AG08396 (cell line): ENCODE results near the gene FAM181A.

Experiments used
- DNase-seq: peaks from one replicate; pipeline ENCODE4 v3.0.0; 2012; ENCODE audit warnings: low spot score, mixed read lengths

Gene FAM181A

DNA sequence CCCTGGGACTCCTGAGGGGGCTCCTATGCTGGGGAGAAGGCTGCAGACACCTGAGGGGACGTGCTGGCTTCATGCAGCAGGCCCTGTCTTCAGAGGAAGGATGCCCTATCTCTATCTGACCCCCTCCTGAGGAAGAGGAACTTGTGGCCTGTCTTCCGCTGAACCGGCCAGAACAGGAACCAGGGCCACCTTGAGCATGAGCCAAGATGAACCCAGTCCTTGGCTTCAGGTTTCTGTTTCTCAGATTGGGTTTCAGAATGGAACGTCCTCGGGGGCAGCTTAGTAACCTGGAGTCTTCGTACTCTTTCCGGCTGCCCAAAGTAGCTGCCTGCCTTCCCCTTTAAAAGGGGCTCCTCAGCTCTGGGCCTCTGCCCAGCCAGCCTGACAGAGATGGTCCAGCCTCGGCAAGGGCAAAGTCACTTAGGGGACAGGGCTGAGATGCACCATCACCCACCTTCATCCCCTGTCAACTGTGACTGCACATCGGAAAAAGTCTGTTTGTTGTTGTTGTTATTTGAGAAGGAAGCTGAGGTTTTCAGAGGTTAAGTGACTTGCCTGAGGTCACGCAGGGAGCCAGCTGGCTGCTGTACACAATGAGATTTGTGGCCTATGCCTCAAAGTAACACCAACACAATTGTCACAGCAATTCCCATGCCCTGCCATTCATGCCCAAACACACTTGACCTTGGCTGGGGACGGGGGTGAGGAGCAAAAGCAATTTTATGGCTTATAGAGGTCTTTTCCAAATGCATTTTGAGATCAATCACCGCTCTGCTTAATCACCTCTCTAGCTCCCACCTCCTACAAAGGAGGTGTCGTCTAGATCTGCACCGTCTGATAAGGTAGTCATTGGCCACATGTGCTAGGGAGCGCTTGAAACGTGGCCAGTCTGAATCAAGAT lies 35.8 kb downstream of the FAM181A start:
- DNase-seq, result no peak

DNA sequence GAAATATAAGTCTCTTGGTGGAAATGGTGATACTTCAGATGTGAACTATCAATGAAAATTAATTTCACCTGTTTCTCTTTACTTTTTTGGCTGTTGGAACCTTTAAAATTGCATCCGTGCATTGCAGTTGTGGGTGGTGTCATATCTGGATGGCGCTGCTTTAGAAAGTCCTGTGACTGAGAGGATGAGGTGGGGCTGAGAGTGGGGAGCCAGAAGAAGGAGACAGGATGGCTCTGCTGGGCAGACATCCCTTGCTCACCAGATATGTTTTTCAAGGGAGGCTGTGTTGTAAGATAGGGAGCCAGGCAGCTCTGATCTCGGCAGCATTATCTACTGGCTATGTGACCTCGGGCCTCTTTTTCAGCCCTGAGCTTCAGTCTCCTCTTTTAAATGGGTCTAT lies 36.5 kb downstream of the FAM181A start:
- no peak for DNase-seq

DNA sequence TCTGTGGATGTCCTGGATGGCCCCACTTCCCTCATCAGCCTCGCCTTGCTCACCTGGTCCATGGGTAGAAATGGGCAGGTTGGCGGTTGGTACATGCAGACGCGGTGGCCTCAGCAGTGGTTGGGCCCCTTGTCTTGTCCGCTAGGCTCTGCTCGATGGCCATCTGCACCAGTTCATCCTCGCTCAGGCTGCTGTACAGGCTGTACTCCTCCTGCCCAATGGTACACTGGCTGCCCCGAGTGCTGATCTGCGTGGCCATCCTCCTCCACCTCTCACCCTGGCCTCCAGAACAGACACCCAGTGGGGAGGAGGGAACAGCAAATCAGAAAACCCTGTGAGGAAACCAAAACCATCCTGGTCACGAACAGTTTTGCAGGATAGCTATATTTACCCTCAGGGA lies 37.1 kb downstream of the FAM181A start:
- DNase-seq, result no peak

DNA sequence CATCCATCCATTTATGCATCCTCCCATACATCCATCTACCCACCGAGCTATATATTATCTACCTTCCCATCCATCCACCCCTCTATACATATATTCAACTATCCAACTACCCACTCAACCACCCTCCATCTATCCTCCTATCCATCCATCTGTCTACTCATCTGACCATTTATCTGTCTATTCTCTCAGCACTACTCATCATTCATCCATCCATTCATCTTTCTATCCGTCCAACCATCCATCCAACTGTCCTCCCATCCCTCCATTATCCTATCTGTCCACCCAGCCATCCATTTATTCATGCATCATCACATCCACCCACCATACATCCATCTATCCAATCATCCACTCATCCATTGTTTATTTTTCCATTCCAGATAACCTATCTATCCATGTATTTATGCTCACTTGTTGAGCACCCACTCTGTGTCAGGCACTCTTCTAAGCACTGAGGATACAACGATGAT lies 37.7 kb downstream of the FAM181A start:
- no peak for DNase-seq

- peak; percentile 81 for DNase-seq
Measured at GRCh38 chr14:93965287-93965821, 38.2 kb downstream of the FAM181A start.

- no peak for DNase-seq
Measured at GRCh38 chr14:93965946-93966474, 38.9 kb downstream of the FAM181A start.

DNA sequence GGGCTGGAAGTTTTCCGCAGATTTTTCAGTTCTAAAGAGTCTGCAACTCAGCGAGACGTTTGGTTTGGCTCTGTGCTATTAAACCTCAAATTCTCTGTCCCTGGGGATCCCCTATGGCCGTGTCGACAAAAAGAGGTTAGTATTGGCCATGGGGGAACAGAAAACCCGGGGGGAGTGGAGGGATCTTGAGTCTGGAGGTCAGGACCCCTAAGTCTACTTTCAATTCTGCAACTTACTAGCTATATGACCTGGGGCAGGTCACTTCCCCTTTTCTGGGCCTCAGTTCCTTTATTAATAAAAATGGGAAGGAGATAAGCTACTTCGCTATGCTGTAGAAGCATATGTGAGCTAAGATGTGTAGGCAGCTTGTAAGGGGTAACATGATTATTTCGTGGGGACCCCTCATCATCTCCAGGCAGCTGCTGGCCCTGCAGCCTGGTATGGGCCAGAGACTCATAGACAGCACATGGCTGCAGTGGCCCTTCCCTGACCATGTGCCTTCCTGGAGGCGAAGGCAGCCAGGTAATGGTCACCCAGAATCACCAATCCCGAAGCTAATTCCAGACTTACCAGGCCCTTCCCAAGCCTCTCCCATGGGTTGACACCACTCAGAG lies 40.6 kb downstream of the FAM181A start:
- no peak for DNase-seq

- no peak for DNase-seq
Measured at GRCh38 chr14:93969082-93969828, 42.1 kb downstream of the FAM181A start.

GRCh38 chr14:93970585-93970964 lies 43.4 kb downstream of the FAM181A start:
- no peak for DNase-seq

- no peak for DNase-seq
Measured at GRCh38 chr14:93970965-93971634, 44.0 kb downstream of the FAM181A start.

- DNase-seq, result no peak
Measured at GRCh38 chr14:93971635-93972027, 44.5 kb downstream of the FAM181A start.

- no peak for DNase-seq
Measured at GRCh38 chr14:93972618-93973205, 45.6 kb downstream of the FAM181A start.

- DNase-seq, result no peak
Measured at GRCh38 chr14:93973607-93974006, 46.5 kb downstream of the FAM181A start.

GRCh38 chr14:93974299-93974698 lies 47.2 kb downstream of the FAM181A start:
- DNase-seq, result no peak

- DNase-seq, result no peak
Measured at GRCh38 chr14:93974833-93975232, 47.7 kb downstream of the FAM181A start.

DNA sequence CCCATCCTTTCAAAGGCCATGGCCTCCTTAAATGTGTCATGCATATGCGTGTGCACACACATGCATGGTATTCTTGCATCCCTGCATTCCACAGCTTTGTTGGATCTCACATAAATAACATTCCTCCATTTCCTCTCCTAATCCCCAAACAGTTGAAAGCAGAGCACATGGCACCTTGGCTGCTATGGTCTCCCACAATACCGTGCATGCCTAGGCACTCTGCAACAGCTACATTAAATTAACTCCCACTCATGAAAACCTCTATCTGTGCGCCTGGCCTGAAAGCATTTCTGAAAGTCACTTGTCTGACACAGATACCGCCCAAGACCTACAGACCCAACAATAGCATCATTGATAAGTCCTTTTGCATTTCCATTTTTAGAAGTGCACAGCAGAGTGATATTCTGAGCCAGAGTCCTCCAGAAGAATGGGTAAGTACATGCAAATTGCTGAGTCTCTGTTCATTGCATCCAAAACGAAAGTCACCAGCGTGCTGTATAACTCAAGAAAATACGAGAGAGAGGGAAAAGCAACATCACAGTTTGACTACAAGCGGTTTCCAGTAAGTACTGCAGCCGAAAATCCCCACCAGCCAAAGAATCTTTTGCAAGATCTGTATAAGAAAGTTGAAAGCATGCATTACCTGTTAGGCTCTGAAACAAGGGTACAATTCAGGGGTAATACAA lies 48.8 kb downstream of the FAM181A start:
- DNase-seq, result peak; percentile 30

DNA sequence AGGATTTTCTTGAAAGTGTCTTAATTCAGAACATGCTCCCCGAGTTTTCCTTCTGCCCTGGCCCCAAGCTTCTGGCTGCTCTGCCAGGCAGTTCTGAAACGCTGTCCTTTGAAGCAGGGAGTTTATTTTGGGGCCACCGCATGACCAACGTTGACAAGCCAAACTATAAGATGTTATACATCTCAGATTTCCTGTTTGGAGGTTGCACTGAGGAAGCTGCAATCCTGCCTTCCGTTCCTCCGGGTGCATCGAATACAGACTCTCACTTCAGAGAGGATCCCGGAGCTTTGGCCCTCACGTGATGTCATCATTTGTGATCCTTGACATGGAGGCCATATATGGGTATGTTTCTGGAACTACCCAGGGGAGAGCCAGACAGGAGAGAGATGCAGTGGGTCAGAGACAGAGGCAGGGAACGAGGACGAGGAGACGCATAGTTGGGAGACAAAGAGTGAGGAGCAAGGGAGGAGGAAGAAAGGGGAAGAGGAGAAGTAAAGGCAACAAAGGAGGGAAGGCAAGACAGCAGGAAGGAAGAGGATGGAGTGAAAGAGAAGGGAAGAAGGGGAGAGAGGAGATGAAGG lies 49.4 kb downstream of the FAM181A start, which contains the start of gene ASB2:
ASB2 (minus strand) TSS at position 94 of the 581 bp plus-strand sequence. CDS start 12,031 bp downstream, outside the sequence.
- DNase-seq, result peak; percentile 55

DNA sequence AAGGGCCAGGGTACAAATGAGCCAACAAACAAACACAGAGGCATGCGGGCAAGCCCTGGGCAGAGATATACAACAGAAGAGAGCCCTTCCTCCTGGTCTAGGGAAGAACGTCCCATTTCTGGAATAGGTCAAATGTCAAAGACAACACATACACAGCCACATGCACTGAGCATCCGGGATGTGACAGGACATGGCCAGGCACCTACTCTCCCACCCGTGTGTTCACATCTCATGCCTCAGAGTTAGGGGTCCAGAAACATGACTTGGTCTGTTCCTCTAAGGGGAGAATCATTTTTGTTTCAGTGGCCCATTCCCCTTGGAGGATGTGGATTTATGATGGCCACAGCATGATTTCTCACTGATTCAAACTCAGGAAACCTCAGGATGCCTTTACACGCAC lies 50.0 kb downstream of the FAM181A start:
- DNase-seq, result no peak

- no peak for DNase-seq
Measured at GRCh38 chr14:93977790-93978581, 50.8 kb downstream of the FAM181A start.
